Panc1 (cell line): ENCODE data around the gene GATA6. TPM values are rescaled to one million over a fixed set of nuclear protein-coding genes. Genes with fewer than 3 reads are reported as not detected.
"Not testable (repeated sequence)": the region's sequence is repeated elsewhere in the genome, so short reads cannot be mapped to it uniquely, and the experiment has no call there.

ENCODE experiments used
- ATAC-seq: fragments of 200-7000 bp; cut with Tn5 transposase; 2 replicates; pipeline ENCODE4 v1.9.1; 2020; ENCODE audit warnings: mild to moderate bottlenecking, moderate library complexity
- BruUV-seq: library from RNA; stranded (reverse); fragments of 400-500 nt; replicated peaks from 2 replicates; lab custom pipeline; 2021; lab: Mats Ljungman, UMichigan
- CTCF ChIA-PET: fragments of 300-600 bp; sonication (Branson Sonifier 250); formaldehyde crosslinking; loops from one replicate; lab custom pipeline; 2022; ENCODE audit warnings: antibody characterized with exemption; lab: Charles Lee
- POLR2A ChIA-PET: fragments of 300-600 bp; sonication (Branson Sonifier 250); formaldehyde crosslinking; loops from one replicate; lab custom pipeline; 2022; ENCODE audit warnings: antibody characterized with exemption; lab: Charles Lee
- DNase-seq: peaks from one replicate; pipeline ENCODE4 v3.0.0-alpha.2; 2010; ENCODE audit warnings: low read depth, low spot score
- H3K27ac ChIP-seq: 2 replicates; pipeline ENCODE4 v1.5.1; 2011; ENCODE audit warnings: mild to moderate bottlenecking, low read length, inconsistent platforms
- H3K27me3 ChIP-seq: fragments of 200-500 bp; sonication (Bioruptor generic); 2 replicates; pipeline ENCODE4 v1.6.0; 2014; ENCODE audit warnings: low read length, inconsistent platforms; ENCODE audit not compliant: control insufficient read depth, insufficient read depth
- H3K36me3 ChIP-seq: fragments of 200-500 bp; sonication (Bioruptor generic); 2 replicates; pipeline ENCODE4 v1.5.1; 2014; ENCODE audit warnings: inconsistent platforms, mild to moderate bottlenecking, low read length, moderate library complexity; ENCODE audit not compliant: control insufficient read depth, insufficient read depth
- H3K4me1 ChIP-seq: 2 replicates; pipeline ENCODE4 v1.5.1; 2011; ENCODE audit warnings: inconsistent platforms, mild to moderate bottlenecking, low read length, moderate library complexity; ENCODE audit not compliant: control insufficient read depth, insufficient read depth
- H3K4me3 ChIP-seq, 2 experiments: 2 replicates each; pipeline ENCODE4 v1.5.1; 2011 to 2012; ENCODE audit warnings: low read depth in 2 of 2, low read length in 2 of 2, mild to moderate bottlenecking in 2 of 2, inconsistent platforms in 1 of 2, moderate library complexity in 1 of 2
- H3K9me3 ChIP-seq: fragments of 200-500 bp; sonication (Bioruptor generic); 2 replicates; pipeline ENCODE4 v1.5.1; 2014; ENCODE audit warnings: low read depth, mild to moderate bottlenecking, inconsistent platforms, low read length, moderate library complexity; ENCODE audit not compliant: control insufficient read depth, insufficient read depth
- POLR2AphosphoS5 ChIP-seq: IDR thresholded peaks from 2 replicates; pipeline ENCODE4 v1.6.1; 2012; ENCODE audit warnings: mild to moderate bottlenecking, low read depth, low read length, moderate library complexity
- SIN3A ChIP-seq: IDR thresholded peaks from 2 replicates; pipeline ENCODE4 v1.6.1; 2012; ENCODE audit warnings: low read depth, mild to moderate bottlenecking, low read length, moderate library complexity, borderline replicate concordance; ENCODE audit not compliant: insufficient read depth
- TCF7L2 ChIP-seq: IDR thresholded peaks from 2 replicates; pipeline ENCODE4 v1.6.1; 2011; ENCODE audit warnings: mild to moderate bottlenecking, low read depth, low read length, inconsistent platforms
- in situ Hi-C: cut with HindIII; loops from 2 replicates; pipeline ENCODE4 v1.10.0; 2016; ENCODE audit warnings: low sequenced_read_pairs, low pct_unique_long_range_greater_than_20kb
- intact Hi-C: fragments of 100-400 bp; cut with micrococcal nuclease; formaldehyde crosslinking; loops from one replicate; pipeline ENCODE4 v1.10.0; 2022; ENCODE audit not compliant: unreplicated experiment
- total RNA-seq: library from RNA; stranded (reverse); gene quantifications from one replicate; pipeline ENCODE4 v1.2.1, GENCODE V29; 2021; ENCODE audit not compliant: unreplicated experiment
- TF ChIP-seq, protein P1 (sequence below), 2 experiments: IDR thresholded peaks; 2 replicates each; pipeline ENCODE4 v1.6.1; 2011 to 2012; ENCODE audit warnings: low read depth in 2 of 2, control low read depth in 1 of 2, low read length in 1 of 2, mild to moderate bottlenecking in 1 of 2, moderate library complexity in 1 of 2; ENCODE audit not compliant: insufficient read depth in 1 of 2
- TF ChIP-seq, protein P2 (sequence below): fragments of 450-650 bp; IDR thresholded peaks from 2 replicates; pipeline ENCODE4 v1.5.1; 2017; ENCODE audit warnings: mild to moderate bottlenecking

Gene GATA6
- total RNA-seq, 1 experiment from 2014 or later, result 0.51 TPM

- intact Hi-C loops, result no loop called here
- H3K27me3 ChIP-seq, result peaks cover 11% of the 10 kb centered on the region
- in situ Hi-C loops, result no loop called here
These were observed 14.3 kb downstream of the GATA6 start for GRCh38 chr18:22183698-22184170.

DNA sequence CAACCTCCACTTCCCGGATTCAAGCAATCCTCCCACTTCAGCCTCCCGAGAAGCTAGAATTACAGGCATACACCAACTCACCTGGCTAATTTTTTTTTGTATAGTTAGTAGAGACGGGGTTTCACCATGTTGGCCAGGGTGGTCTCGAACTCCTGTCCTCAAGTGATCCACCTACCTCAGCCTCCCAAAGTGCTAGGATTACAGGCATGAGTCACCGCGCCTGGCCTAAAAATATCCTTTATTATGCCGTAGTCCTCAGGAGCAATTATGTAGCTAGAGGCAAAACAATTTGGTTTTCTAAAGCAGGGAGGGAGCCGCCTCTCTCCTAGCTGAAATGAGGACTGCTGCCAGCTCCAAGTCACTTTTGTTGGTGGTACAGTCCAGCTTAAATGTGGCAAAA is 15.2 kb downstream of the GATA6 start:
- CTCF ChIA-PET, H3K27ac ChIP-seq, ATAC-seq, H3K36me3 ChIP-seq, POLR2A ChIA-PET, BruUV-seq, H3K9me3 ChIP-seq, in situ Hi-C loops, intact Hi-C loops, H3K4me1 ChIP-seq, DNase-seq, H3K27me3 ChIP-seq, H3K4me3 ChIP-seq: not testable (repeated sequence)

More at GRCh38 chr18:22183698-22184170, 14.3 kb downstream of the GATA6 start:
- Histone ChIP-seq H3K4me3 (no peak overlapping the region), H3K36me3 (no peaks in the 10 kb centered on the region), H3K27ac (no peak overlapping the region), H3K4me1 (no peaks in the 10 kb centered on the region), H3K9me3 (no peaks in the 10 kb centered on the region)
- ATAC-seq, result no peak
- ChIA-PET POLR2A (no interaction called here), CTCF (no interaction called here)
- no TSS peak for BruUV-seq
- no peak for DNase-seq
- TF ChIP-seq, protein P1, sequence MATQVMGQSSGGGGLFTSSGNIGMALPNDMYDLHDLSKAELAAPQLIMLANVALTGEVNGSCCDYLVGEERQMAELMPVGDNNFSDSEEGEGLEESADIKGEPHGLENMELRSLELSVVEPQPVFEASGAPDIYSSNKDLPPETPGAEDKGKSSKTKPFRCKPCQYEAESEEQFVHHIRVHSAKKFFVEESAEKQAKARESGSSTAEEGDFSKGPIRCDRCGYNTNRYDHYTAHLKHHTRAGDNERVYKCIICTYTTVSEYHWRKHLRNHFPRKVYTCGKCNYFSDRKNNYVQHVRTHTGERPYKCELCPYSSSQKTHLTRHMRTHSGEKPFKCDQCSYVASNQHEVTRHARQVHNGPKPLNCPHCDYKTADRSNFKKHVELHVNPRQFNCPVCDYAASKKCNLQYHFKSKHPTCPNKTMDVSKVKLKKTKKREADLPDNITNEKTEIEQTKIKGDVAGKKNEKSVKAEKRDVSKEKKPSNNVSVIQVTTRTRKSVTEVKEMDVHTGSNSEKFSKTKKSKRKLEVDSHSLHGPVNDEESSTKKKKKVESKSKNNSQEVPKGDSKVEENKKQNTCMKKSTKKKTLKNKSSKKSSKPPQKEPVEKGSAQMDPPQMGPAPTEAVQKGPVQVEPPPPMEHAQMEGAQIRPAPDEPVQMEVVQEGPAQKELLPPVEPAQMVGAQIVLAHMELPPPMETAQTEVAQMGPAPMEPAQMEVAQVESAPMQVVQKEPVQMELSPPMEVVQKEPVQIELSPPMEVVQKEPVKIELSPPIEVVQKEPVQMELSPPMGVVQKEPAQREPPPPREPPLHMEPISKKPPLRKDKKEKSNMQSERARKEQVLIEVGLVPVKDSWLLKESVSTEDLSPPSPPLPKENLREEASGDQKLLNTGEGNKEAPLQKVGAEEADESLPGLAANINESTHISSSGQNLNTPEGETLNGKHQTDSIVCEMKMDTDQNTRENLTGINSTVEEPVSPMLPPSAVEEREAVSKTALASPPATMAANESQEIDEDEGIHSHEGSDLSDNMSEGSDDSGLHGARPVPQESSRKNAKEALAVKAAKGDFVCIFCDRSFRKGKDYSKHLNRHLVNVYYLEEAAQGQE (IDR thresholded peaks at IDR 0.05; ENCODE audit: insufficient read depth in 1 of 2, low read depth in 2 of 2, low read length in 1 of 2), result no peak
- TF ChIP-seq TCF7L2, result no peak
- TF ChIP-seq POLR2AphosphoS5, result no peak
- TF ChIP-seq, protein P2, sequence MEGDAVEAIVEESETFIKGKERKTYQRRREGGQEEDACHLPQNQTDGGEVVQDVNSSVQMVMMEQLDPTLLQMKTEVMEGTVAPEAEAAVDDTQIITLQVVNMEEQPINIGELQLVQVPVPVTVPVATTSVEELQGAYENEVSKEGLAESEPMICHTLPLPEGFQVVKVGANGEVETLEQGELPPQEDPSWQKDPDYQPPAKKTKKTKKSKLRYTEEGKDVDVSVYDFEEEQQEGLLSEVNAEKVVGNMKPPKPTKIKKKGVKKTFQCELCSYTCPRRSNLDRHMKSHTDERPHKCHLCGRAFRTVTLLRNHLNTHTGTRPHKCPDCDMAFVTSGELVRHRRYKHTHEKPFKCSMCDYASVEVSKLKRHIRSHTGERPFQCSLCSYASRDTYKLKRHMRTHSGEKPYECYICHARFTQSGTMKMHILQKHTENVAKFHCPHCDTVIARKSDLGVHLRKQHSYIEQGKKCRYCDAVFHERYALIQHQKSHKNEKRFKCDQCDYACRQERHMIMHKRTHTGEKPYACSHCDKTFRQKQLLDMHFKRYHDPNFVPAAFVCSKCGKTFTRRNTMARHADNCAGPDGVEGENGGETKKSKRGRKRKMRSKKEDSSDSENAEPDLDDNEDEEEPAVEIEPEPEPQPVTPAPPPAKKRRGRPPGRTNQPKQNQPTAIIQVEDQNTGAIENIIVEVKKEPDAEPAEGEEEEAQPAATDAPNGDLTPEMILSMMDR, result no peak
- TF ChIP-seq SIN3A, result no peak

DNA sequence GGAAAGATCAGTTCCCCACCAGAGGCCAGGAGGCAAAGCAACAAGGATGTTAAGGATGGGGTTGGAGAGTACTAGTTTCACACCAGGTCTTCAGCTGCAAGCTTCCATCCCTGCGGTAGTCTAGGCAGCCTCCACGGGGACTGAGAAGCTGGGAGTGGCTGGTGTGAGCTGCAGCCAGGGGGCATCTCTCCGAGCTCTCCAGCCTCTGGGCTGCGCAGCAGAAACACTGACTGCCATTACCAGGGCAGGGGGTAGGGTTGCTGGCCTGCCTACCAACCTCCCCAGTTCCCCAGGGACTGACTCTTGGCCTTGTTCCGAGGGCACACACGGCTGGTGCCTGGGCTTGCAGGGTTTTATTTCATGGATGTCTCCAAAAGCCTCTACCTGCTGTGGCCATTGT is 15.9 kb downstream of the GATA6 start:
- DNase-seq (no peak), ATAC-seq (no peak)
- H3K4me3 ChIP-seq, result no peak overlapping the region
- H3K4me1 ChIP-seq, result no peaks in the 10 kb centered on the region
- TF ChIP-seq, protein P2, result 0 out of 2 replicates have a peak, but pooled peaks have one; percentile 12
- no peak for TF ChIP-seq POLR2AphosphoS5
- TF ChIP-seq SIN3A, result no peak
- in situ Hi-C loops (no loop called here), intact Hi-C loops (no loop called here)
- no peak overlapping the region for H3K27ac ChIP-seq
- ChIA-PET CTCF (no interaction called here), POLR2A (no interaction called here)
- no peaks in the 10 kb centered on the region for H3K9me3 ChIP-seq
- BruUV-seq, result no TSS peak
- H3K36me3 ChIP-seq, result no peaks in the 10 kb centered on the region
- H3K27me3 ChIP-seq, result peaks cover 2% of the 10 kb centered on the region; the same call in 1 of the 2 replicates
